ENCODE data around the gene SSC5D.
"Not testable (repeated sequence)": the region's sequence is repeated elsewhere in the genome, so short reads cannot be mapped to it uniquely, and the experiment has no call there.

SSC5D gene

DNA sequence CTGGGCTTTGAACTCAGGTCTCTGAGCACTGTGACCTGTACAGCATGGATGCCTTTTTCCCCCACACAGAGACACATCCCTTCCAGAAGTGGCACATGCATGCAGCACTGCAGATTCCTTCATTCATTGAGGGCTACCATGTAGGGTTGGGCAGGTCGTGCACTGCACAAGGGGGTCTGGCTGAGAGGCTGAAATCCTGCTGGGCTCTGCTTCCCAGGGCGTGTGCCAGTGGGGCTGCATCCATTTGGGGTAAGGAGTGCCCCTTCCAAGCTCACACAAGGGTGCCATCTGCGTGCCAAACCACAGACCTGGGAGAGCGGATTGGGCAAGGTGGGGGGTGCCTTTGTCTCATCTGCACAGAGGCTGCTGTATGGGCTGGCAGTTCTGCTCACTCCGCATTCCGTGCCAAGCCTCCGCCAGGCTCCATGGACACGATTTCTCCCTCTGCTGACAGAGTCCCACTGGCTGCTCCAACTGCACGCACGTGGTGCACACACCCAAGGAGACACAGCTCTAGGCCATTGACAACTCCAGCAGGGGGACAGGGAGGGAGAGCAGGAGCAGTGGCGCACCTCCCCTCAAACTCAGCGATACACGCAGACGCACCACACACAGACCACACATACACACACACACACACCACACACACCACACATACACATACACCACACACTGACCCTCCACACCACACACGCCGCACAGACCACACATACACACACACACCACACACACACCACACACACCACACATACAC lies 40.6 kb upstream of the SSC5D start:
- peaks cover 58% of the 10 kb centered on the region for H3K27me3 ChIP-seq
- no peaks in the 10 kb centered on the region for H3K9me3 ChIP-seq
- peak; percentile 67 for DNase-seq
- no peaks in the 10 kb centered on the region for H3K36me3 ChIP-seq
- no peaks in the 10 kb centered on the region for H3K4me1 ChIP-seq
- TF ChIP-seq, protein P1, sequence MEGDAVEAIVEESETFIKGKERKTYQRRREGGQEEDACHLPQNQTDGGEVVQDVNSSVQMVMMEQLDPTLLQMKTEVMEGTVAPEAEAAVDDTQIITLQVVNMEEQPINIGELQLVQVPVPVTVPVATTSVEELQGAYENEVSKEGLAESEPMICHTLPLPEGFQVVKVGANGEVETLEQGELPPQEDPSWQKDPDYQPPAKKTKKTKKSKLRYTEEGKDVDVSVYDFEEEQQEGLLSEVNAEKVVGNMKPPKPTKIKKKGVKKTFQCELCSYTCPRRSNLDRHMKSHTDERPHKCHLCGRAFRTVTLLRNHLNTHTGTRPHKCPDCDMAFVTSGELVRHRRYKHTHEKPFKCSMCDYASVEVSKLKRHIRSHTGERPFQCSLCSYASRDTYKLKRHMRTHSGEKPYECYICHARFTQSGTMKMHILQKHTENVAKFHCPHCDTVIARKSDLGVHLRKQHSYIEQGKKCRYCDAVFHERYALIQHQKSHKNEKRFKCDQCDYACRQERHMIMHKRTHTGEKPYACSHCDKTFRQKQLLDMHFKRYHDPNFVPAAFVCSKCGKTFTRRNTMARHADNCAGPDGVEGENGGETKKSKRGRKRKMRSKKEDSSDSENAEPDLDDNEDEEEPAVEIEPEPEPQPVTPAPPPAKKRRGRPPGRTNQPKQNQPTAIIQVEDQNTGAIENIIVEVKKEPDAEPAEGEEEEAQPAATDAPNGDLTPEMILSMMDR (IDR thresholded peaks at IDR 0.05; ENCODE audit: low read depth, low read length) = peak; percentile 9; the same call in 1 of the 2 replicates
- no peak overlapping the region for H3K4me3 ChIP-seq (ENCODE audit: low read depth, low read length)

DNA sequence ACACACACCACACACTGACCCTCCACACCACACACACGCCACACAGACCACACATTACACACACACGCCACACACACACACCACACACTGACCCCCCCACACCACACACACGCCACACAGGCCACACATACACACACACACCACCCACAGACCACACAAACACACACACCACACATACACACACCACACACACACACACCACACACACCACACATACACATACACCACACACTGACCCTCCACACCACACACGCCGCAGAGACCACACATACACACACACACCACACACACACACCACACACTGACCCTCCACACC lies 40.1 kb upstream of the SSC5D start:
- H3K4me1 ChIP-seq; DNase-seq; H3K36me3 ChIP-seq; H3K4me3 ChIP-seq (ENCODE audit: low read depth, low read length); H3K9me3 ChIP-seq: not testable (repeated sequence)
- peaks cover 53% of the 10 kb centered on the region for H3K27me3 ChIP-seq

DNA sequence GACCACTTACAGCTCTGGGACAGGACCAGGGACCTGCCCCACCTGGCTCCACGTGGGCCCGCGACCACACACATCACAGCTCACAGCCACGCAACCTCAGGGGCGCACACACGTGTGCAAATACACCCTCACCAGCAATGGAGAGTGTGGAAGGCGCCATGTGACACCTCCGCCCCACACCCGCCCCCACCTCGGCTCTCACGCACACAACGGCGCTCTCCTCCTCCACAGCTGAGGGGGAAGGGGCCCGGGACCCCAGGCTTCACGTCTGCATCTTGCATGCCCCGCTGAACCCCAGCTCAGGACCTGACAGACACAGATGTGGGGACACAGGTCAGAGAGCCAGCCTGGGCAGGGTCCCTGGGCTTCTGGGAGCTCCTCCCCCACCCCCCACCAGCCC lies 38.8 kb upstream of the SSC5D start:
- H3K36me3 ChIP-seq = no peaks in the 10 kb centered on the region
- no peaks in the 10 kb centered on the region for H3K4me1 ChIP-seq
- TF ChIP-seq, protein P1 (IDR thresholded peaks at IDR 0.05; ENCODE audit: low read depth, low read length) = no peak
- no peaks in the 10 kb centered on the region for H3K9me3 ChIP-seq
- DNase-seq = no peak
- no peak overlapping the region for H3K4me3 ChIP-seq (ENCODE audit: low read depth, low read length)
- H3K27me3 ChIP-seq = peaks cover 41% of the 10 kb centered on the region

DNA sequence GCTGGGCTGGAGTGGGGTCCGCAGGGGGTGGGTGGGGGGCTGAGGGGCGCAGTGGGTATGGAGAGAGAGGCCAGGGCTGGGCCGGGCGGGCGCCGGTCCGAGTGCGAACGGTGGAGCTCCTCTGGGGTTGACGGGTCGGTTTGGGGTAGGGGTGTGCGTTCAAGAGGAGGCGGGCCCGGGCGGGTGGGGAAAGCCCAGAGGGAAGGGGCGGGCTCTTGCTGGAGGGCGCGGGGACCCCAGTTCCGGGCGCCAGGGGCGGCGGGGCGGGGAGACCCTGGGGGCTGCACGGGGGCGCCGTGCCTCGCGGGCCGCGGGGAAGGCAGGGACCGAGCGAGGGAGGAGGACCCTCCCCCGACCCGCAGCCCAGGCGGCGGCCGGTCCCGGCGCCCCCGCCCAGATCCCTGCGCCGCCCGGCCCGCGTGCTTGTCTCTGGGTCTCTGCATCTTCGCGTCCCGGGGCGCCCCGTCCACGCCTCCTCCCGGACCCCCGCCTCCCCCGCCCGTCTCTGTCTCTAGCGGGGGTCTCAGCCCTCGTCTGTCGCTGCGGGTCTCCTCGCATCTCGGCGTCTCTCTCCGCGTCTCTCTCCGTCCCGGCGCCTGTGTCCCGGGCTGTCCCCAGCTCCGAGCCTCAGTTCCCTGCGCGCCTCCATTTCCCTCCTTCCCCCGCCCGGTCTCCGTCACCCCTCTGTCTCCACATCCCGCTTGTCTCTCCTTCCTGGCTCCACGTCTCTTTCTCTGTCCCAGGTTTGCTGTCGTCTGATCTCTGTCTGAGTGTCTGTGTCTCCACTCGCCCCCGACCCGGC lies 36.9 kb upstream of the SSC5D start:
- H3K9me3 ChIP-seq = no peaks in the 10 kb centered on the region
- no peak overlapping the region for H3K4me3 ChIP-seq (ENCODE audit: low read depth, low read length)
- TF ChIP-seq, protein P1 (IDR thresholded peaks at IDR 0.05; ENCODE audit: low read depth, low read length) = no peak
- H3K36me3 ChIP-seq = peaks cover 3% of the 10 kb centered on the region; the same call in 1 of the 2 replicates
- no peak for DNase-seq
- no peaks in the 10 kb centered on the region for H3K4me1 ChIP-seq
- H3K27me3 ChIP-seq = peaks cover 28% of the 10 kb centered on the region

DNA sequence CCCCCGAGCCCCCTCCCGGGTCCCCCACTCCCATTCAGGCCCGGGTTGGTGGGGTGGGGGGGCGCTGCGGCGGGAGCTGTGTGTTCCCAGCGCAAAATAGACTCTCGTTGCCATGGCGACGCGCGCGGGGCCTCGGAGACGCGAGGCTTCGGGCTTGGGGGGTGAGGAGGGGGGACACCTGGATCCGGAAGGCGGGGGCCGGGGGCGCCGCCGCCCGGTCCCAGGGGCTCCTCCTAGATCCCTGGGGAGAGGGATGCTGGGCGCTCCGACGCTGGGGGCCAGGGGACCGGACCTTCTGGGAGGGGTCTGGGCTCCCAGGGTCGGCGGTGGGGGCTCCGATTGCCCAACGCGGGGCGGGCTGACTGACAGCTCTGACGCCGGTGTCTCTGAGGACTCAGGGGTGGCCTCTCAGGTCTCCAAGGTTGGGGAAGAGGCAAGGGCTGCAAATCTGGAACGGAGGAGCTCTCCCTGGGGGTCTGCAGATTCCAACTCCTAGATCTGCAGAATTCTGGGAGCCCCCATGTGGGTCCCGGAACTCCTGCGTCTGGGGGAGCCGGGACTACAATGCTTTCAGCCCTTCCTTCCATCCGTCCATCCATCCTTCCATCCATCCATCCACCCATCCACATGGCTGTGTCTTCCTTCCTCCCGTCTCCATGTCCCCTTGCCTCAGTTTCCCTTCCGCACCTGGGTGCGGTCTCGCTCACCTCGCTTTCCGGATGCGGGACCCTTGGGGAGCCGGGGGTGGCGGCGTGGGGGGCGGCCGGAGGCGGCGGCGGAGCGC lies 36.1 kb upstream of the SSC5D start:
- peaks cover 3% of the 10 kb centered on the region; the same call in 1 of the 2 replicates for H3K36me3 ChIP-seq
- TF ChIP-seq, protein P1 (IDR thresholded peaks at IDR 0.05; ENCODE audit: low read depth, low read length) = no peak
- no peaks in the 10 kb centered on the region for H3K9me3 ChIP-seq
- peak overlapping the region; percentile 59 for H3K4me3 ChIP-seq (ENCODE audit: low read depth, low read length)
- H3K27me3 ChIP-seq = peaks cover 23% of the 10 kb centered on the region
- no peak for DNase-seq
- no peaks in the 10 kb centered on the region for H3K4me1 ChIP-seq

DNA sequence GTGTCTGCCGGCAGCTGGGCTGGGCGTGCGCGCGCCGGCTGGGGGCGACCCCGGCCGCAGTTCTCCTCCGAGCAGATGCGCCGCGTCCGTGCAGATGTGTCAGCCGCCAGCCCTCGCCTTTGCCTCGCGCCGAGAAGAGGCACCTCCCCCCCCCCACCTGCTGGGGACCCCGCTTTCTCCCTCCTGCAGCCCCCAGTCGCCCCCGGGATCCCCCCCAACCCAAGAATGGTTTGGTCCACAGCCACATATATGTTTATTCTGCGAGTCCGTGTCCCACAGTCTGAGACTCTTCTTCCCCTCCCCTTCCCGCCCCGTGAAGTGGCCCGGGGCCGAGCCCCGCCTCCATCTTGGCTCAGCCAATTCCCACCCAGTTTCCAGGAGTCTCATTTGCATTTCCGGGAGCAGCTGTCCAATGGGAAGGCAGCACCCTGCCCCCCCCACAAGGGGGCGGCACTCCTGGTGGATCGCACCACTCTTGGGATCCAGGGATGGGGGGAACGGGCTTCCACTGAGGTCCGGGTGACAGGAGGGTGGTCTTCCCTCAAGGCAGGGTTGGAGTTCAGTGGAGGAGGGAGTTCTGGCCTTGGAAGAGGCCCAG lies 35.4 kb upstream of the SSC5D start:
- Histone ChIP-seq H3K4me1 (no peaks in the 10 kb centered on the region), H3K27me3 (peaks cover 19% of the 10 kb centered on the region), H3K4me3 (ENCODE audit: low read depth, low read length) (peak overlapping the region; percentile 59), H3K9me3 (no peaks in the 10 kb centered on the region), H3K36me3 (peaks cover 3% of the 10 kb centered on the region; the same call in 1 of the 2 replicates)
- TF ChIP-seq, protein P1 (IDR thresholded peaks at IDR 0.05; ENCODE audit: low read depth, low read length) = no peak
- DNase-seq = peak; percentile 97
